Mucosa of stomach (tissue), 1 donor: ENCODE results near the gene LYPD6B.

Experiments
- H3K27me3 ChIP-seq: one replicate; pipeline ENCODE4 v1.7.0; 2013; ENCODE audit warnings: mild to moderate bottlenecking, low read length; ENCODE audit not compliant: control insufficient read depth, insufficient read depth
- H3K36me3 ChIP-seq: one replicate; pipeline ENCODE4 v1.7.0; 2013; ENCODE audit warnings: low read length; ENCODE audit not compliant: control insufficient read depth, insufficient read depth
- H3K4me1 ChIP-seq: one replicate; pipeline ENCODE4 v1.7.0; 2013; ENCODE audit warnings: mild to moderate bottlenecking, low read length; ENCODE audit not compliant: control insufficient read depth, insufficient read depth
- H3K4me3 ChIP-seq: one replicate; pipeline ENCODE4 v1.7.0; 2013; ENCODE audit warnings: low read length
- H3K9ac ChIP-seq: one replicate; pipeline ENCODE4 v1.7.0; 2013; ENCODE audit warnings: mild to moderate bottlenecking, low read length, moderate library complexity
- H3K9me3 ChIP-seq: one replicate; pipeline ENCODE4 v1.7.0; 2013; ENCODE audit warnings: mild to moderate bottlenecking, low read length, moderate library complexity; ENCODE audit not compliant: control insufficient read depth
- donor health status: Pancreatic carcinoma.

LYPD6B gene

DNA sequence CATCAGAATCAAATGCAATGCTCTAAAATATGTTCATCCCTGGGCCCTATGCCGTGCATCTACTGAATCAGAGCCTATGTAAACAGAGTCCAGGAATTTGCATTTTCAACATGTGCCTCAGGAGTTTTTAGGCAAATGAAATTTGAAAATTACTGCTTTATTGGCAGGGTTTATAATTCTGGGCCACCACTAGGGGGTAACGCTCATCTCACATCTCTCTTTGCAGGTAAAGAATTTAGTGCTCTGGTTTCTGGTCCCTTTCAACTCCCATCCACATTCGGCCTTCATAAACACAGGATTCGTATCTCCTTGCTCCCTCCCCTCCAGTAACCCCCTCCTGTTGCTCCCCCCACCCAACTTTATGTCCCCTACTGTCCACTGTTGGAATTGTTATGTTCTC is 49.3 kb downstream of the LYPD6B start:
- Histone ChIP-seq H3K9ac (no peak overlapping the region), H3K27me3 (no peaks in the 10 kb centered on the region), H3K4me3 (no peak overlapping the region), H3K36me3 (no peaks in the 10 kb centered on the region), H3K9me3 (no peaks in the 10 kb centered on the region), H3K4me1 (no peaks in the 10 kb centered on the region)

DNA sequence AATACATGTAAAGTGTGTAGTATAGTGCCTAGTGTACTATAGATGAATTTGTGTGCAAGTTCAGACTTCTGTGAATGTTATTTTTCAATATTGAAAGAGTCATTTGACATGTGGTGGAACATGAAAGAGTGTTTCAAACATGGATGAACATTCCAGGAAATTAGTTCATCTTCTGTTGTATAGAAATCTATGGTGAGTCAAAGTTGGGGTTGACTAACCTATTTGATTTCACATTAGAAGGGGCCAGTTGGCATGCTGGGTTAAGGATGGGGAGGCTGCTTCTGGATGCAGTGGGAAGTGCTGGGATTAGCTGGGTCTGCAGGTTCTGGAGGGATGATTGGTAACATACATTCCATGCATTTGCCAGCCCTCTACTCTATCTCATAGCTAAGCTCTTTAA is 50.6 kb downstream of the LYPD6B start:
- H3K4me3 ChIP-seq, result no peak overlapping the region
- H3K9ac ChIP-seq, result no peak overlapping the region
- H3K9me3 ChIP-seq, result no peaks in the 10 kb centered on the region
- no peaks in the 10 kb centered on the region for H3K27me3 ChIP-seq
- H3K36me3 ChIP-seq, result no peaks in the 10 kb centered on the region
- no peaks in the 10 kb centered on the region for H3K4me1 ChIP-seq

DNA sequence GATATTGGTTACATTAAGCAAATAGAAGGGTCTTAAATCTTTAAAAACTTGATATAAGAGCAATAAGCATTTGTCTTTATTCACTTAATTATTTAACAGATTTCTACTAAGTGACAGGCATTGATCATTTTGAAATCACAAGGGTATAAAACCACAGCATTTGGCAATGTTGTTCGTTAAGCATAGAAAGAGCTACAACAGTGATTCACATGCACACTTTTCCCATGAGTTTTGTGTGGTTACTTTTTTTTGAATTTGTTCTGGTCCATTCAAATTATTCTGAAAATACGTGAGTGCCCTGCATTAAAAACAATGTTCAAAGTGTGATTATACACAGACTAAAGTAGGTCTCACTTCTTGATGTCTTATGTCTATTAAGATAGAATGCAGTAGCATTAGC is 52.2 kb downstream of the LYPD6B start:
- H3K36me3 ChIP-seq, result no peaks in the 10 kb centered on the region

DNA sequence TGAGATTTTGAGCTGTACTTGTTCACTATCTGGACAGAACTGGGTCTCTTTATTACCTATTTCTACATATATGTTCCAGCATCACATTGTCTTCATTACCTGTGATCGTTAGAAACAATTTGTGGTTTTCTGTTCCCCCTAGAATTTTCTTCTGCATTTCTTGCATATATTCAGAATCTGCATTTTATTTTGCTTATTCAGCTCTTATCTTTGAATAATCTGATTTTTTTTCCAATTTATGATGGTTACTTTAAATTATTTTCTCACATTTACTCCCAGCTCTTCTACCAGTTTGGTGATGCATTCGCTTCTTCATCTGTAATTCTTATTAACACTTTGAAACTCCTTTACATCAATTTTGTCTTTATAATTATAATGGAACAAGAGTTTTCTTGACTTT is 55.1 kb downstream of the LYPD6B start:
- Histone ChIP-seq H3K4me3 (no peak overlapping the region), H3K4me1 (peaks cover under 1% of the 10 kb centered on the region), H3K36me3 (no peaks in the 10 kb centered on the region), H3K9ac (no peak overlapping the region), H3K9me3 (no peaks in the 10 kb centered on the region), H3K27me3 (no peaks in the 10 kb centered on the region)

More for the DNA sequence above, 52.2 kb downstream of the LYPD6B start:
- Histone ChIP-seq H3K4me1 (no peaks in the 10 kb centered on the region), H3K9ac (no peak overlapping the region), H3K4me3 (no peak overlapping the region), H3K9me3 (no peaks in the 10 kb centered on the region), H3K27me3 (no peaks in the 10 kb centered on the region)

DNA sequence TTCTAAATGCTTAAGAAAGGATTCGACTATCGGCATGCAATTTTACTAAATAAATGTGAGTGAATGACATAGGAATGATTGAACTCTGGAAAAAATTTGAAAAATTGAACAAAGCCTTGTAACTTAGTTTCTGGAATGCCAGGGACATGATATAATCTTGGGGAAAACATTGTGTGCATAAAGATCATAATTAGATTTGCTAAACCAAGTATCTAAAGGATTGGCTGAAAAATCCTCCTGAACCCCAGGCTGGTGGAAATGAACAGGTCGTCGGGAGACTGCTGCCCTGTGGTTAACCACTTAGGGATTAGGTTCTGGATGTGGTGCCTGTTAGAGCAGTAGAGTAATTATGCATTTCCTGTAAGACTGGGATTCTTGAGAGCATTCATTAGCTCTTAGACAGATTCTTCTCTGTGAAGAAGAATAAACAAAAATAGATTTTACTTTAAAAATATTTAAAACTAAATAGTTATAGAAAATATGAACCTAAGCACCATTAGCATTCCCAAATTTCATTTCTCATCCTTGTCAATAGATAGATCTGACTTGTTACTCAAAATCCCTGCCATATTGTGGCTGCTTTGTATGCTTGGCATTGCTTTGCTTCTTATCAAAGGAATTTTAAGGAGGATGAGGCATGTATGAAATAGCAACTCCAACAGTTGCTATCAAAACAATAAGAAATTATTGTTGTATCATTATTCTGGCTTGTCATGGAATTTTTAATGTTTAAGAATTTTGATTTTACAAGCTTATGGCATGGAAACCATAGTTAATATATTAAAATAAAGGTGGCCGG is 55.9 kb downstream of the LYPD6B start:
- Histone ChIP-seq H3K4me1 (peaks cover 8% of the 10 kb centered on the region), H3K4me3 (no peak overlapping the region), H3K9me3 (no peaks in the 10 kb centered on the region), H3K36me3 (no peaks in the 10 kb centered on the region), H3K27me3 (no peaks in the 10 kb centered on the region), H3K9ac (no peak overlapping the region)

DNA sequence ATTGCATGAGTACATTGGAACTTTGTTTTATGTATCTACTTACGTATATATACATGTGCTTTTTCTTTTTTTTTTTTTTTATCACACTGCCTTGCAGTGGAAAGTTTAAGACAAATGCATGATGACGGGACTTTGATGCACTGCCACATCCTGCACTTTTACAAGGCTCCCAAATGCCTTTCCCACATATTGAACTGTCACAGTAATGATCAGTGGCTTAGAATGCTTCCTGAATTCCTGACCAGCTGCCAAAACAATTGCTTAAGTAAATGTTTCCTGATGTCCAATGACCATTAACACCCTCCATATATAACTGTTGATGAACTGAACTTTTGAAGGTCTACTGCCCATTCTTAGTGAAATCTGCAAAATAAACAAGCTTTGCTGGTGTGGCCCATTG is 60.2 kb downstream of the LYPD6B start:
- no peak overlapping the region for H3K4me3 ChIP-seq
- no peak overlapping the region for H3K9ac ChIP-seq
- H3K9me3 ChIP-seq, result no peaks in the 10 kb centered on the region
- no peaks in the 10 kb centered on the region for H3K36me3 ChIP-seq
- H3K27me3 ChIP-seq, result no peaks in the 10 kb centered on the region
- H3K4me1 ChIP-seq, result peaks cover 12% of the 10 kb centered on the region

DNA sequence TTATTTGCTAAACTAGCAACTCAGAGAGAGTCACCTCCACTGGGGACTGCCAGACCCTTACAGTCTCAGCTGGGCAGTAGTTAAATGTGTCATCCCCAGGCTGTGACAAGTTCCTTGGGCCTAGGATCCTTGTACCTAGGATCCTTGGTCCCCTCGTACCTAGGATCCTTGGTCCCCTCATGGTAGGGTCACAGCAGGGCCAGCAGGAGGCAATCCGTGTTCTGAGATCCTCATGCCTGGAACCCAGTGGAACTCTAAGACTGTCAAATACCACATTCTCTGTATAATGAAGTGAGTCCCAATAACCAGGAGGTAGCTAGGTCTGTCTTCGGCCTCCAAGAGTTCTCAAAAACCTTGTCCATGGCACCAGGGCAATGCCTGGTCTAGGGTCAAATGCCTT is 60.8 kb downstream of the LYPD6B start:
- H3K27me3 ChIP-seq, result no peaks in the 10 kb centered on the region
- peaks cover 12% of the 10 kb centered on the region for H3K4me1 ChIP-seq
- no peaks in the 10 kb centered on the region for H3K9me3 ChIP-seq
- no peak overlapping the region for H3K9ac ChIP-seq
- H3K36me3 ChIP-seq, result no peaks in the 10 kb centered on the region
- H3K4me3 ChIP-seq, result no peak overlapping the region

DNA sequence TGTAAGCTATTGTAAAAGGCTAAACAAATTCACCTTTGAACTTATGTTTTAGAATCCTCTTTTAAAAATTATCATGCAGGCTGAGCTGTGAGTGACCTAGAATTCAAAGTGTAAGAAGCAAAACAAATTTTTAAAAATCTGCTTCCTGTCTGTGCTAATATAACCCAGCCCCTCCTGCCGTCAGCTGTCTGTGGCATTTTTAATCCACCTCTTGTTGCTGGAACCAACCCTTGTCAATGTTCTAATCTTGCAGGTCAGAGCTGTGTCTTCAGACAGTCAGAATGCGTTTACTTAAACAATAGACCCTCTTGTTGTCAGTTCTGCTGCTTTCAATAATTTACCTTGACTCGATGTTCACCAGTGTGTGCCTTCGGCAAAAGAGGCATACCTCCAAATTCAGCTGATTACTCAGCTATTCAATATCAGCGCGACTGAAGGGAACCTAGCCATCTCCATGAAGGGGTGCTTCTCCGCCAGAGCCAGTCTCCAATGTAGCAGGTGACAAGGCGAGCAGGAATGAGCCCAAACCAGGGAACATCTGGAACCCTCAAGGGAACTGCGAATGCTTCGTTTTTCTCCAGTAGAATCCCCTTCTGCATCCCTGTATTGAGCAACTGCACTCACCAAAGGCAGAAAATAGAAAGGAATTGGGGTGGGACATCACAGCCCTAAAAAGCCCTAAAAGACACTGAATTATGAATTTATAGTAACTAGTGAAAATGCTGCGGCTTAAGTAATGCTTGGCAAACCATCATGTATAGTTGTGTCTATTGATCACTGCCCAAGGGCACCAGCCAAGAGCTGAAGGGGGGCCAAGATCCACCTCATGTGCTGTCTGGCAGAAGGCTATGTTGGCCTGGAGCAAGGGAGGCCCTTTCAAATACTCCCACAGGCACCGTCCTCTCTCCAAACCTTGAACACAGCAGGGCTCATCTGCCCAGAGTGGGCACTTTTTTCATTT is 62.5 kb downstream of the LYPD6B start:
- Histone ChIP-seq H3K27me3 (no peaks in the 10 kb centered on the region), H3K36me3 (no peaks in the 10 kb centered on the region), H3K9me3 (no peaks in the 10 kb centered on the region), H3K4me1 (peaks cover 12% of the 10 kb centered on the region), H3K9ac (no peak overlapping the region), H3K4me3 (no peak overlapping the region)

DNA sequence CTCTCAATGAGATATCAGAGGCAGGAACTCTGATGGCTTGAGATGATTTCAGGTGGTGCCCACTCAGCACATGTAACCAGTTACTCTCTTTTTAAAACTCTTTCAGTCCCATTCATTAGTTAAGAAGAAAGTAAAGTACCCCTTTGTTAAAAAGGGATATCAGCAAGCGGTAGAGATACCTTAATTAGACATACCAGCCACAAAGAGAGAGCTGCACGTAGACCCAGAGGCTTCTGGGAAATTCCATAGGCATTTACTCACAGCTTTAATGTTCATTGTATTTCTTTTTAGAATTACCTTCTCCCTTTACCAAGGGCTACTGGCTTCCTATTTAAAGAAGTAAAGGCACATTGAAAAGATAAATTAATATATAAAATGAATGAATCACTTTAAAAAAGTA is 63.3 kb downstream of the LYPD6B start:
- no peaks in the 10 kb centered on the region for H3K27me3 ChIP-seq
- no peak overlapping the region for H3K9ac ChIP-seq
- H3K4me3 ChIP-seq, result no peak overlapping the region
- H3K9me3 ChIP-seq, result no peaks in the 10 kb centered on the region
- no peaks in the 10 kb centered on the region for H3K36me3 ChIP-seq
- H3K4me1 ChIP-seq, result peaks cover 12% of the 10 kb centered on the region

DNA sequence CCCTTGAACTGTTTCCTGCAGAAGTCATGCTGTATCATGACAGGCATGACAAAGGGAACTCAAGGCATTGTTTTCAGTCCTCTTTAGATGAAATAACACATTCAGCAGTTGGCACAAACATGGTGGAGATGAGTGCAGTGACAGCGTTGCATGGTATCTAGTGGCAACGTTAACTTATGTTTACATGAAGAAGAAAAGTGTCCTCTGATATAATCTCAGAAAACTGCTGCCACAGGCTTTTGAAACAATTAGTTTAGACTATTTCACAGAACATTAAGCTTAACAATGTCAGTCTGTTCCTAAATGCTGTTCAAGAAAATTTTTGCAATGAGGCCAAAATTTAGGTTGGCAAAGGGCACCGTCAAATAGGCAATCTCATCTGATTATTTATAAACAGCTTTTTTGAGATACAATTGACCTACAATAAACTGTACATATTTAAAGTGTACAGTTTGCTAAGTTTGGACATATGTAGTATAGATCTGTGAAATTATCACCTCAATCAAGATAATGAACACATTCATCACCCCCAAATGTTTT is 64.7 kb downstream of the LYPD6B start:
- Histone ChIP-seq H3K4me1 (peaks cover 12% of the 10 kb centered on the region), H3K4me3 (no peak overlapping the region), H3K36me3 (no peaks in the 10 kb centered on the region), H3K9me3 (no peaks in the 10 kb centered on the region), H3K9ac (no peak overlapping the region), H3K27me3 (no peaks in the 10 kb centered on the region)

DNA sequence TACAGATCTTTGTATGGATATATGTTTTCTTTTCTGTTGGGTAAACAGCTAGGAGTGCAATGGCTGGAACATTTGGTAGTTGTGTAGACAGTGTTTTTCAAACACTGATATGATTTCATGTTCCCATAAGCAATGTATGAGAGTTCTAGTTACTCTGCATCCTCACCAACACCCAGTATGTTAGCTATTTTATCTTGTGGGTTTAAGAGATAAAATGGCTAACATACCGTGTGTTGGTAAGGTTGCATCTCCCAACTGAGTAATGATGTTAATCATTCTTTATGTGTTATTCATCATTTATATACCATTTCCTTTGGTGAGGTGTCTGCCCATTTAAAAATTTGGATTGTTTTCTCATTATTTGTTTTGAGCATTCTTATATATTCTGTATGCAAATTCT is 65.7 kb downstream of the LYPD6B start:
- H3K9ac ChIP-seq, result no peak overlapping the region
- H3K4me1 ChIP-seq, result peaks cover 6% of the 10 kb centered on the region
- H3K27me3 ChIP-seq, result no peaks in the 10 kb centered on the region
- no peaks in the 10 kb centered on the region for H3K9me3 ChIP-seq
- H3K4me3 ChIP-seq, result no peak overlapping the region
- no peaks in the 10 kb centered on the region for H3K36me3 ChIP-seq

DNA sequence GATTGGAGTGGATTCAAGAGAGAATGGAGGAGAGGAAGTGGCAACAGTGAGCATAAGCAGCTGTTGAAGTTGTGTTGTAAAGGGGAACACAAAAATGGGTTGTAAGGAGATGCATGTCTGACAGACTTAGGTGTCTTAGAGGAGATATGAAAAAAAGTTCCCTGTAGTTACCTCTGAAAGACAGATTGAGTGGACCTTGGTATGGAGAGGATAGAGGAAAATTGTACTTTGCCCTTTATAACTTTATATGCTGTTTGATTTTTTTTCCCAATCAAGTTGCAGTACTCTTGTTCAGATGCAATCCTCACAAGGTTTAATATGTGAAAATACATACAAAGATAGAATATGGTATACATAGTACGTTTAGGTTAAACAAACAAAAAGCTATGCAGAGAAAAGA is 73.6 kb downstream of the LYPD6B start:
- Histone ChIP-seq H3K4me3 (no peak overlapping the region), H3K4me1 (no peaks in the 10 kb centered on the region), H3K9ac (no peak overlapping the region), H3K36me3 (no peaks in the 10 kb centered on the region), H3K9me3 (no peaks in the 10 kb centered on the region), H3K27me3 (no peaks in the 10 kb centered on the region)
